HFFc6 (cell line): Measurements from ENCODE around the gene ETFB. TPM values are rescaled to one million over a fixed set of nuclear protein-coding genes. Genes with fewer than 3 reads are reported as not detected.

Experiments
- DNase-seq: peaks from one replicate; pipeline ENCODE4 v3.0.0-alpha.2; 2018
- H3K27ac Mint-ChIP-seq: 2 replicates; pipeline ENCODE4 v1.8.0; 2020; ENCODE audit warnings: mild to moderate bottlenecking, mixed read lengths
- H3K27me3 Mint-ChIP-seq: 2 replicates; pipeline ENCODE4 v1.8.0; 2021; ENCODE audit warnings: mild to moderate bottlenecking, moderate library complexity, mixed read lengths; ENCODE audit not compliant: insufficient read depth
- H3K36me3 Mint-ChIP-seq: 2 replicates; pipeline ENCODE4 v1.8.0; 2021; ENCODE audit warnings: low read depth, mixed read lengths
- H3K4me1 Mint-ChIP-seq: 2 replicates; pipeline ENCODE4 v1.8.0; 2020; ENCODE audit warnings: low read depth, mixed read lengths
- H3K4me3 Mint-ChIP-seq: 2 replicates; pipeline ENCODE4 v1.8.0; 2020; ENCODE audit warnings: mild to moderate bottlenecking, moderate library complexity, mixed read lengths
- H3K9me3 Mint-ChIP-seq: 2 replicates; pipeline ENCODE4 v1.8.0; 2020; ENCODE audit warnings: mild to moderate bottlenecking, mixed read lengths
- CTCF ChIP-seq: fragments of 200-600 bp; sonication (generic); IDR thresholded peaks from 2 replicates; pipeline ENCODE4 v1.5.0; 2021; ENCODE audit warnings: antibody characterized with exemption, mild to moderate bottlenecking
- total RNA-seq, 6 experiments: library from RNA; stranded (reverse); fragmentation: NEBNext Ultra II Directional; extraction: Animal tissue kit (Norgen Biotek cat#: 25700); gene quantifications; 2 replicates in 1 of 6; 3 replicates in 5 of 6; pipeline ENCODE4 v1.2.3, GENCODE V29; 2021

ETFB gene
- total RNA-seq, 6 experiments from 2014 or later: 109 to 157 (median 132) TPM

- Mint-ChIP-seq H3K4me3 (peak overlapping the region; percentile 91), H3K4me1 (peaks cover 23% of the 10 kb centered on the region), H3K27me3 (peaks cover 3% of the 10 kb centered on the region), H3K9me3 (no peaks in the 10 kb centered on the region), H3K36me3 (no peaks in the 10 kb centered on the region), H3K27ac (peak overlapping the region; percentile 95)
- no peak for TF ChIP-seq CTCF
- no peak for DNase-seq
These were observed 26.9 kb downstream of the ETFB start for GRCh38 chr19:51339313-51339686.

- Mint-ChIP-seq H3K36me3 (no peaks in the 10 kb centered on the region), H3K4me3 (peak overlapping the region; percentile 91), H3K4me1 (peaks cover 23% of the 10 kb centered on the region), H3K27ac (peak overlapping the region; percentile 95; the same call in 1 of the 2 replicates), H3K27me3 (peaks cover 3% of the 10 kb centered on the region), H3K9me3 (peaks cover 4% of the 10 kb centered on the region; the same call in 1 of the 2 replicates)
- peak; percentile 96 for TF ChIP-seq CTCF
- DNase-seq: peak; percentile 52
These were observed 27.4 kb downstream of the ETFB start for GRCh38 chr19:51338563-51339312.

DNA sequence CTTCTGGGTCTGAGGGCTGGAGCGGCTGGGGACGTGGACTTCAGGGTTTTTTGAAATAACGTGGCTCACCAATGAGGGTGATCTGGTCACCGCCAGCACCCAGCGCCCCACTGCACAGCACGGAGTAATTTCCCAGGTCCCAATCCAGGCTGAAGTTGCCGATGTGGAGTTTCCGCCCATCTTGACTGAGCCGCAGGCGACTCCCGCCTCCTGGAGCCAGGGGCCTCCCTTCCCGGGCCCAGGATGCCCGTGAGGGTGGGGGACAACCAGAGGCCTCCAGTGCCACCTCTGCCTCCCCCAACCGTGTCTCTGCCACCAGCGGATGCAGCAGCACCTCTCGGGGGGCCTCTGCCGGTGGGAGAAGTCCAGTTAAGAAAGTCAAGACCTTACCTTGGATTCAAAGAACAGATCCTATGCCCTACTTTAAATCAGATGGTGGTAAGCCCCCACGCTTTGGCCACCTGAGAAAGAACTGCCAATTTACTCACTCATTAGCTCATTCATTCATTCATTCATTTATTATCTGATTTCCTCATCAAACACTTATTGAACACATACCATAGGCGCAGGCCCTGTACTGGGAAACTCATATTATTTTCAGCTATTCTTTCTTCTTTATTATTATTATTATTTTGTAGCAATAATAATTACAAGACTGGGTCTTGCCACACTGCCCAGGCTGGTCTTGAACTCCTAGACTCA lies 28.2 kb downstream of the ETFB start:
- H3K36me3 Mint-ChIP-seq: no peaks in the 10 kb centered on the region
- DNase-seq: no peak
- no peak overlapping the region; the same call in 1 of the 2 replicates for H3K27ac Mint-ChIP-seq
- peaks cover 3% of the 10 kb centered on the region for H3K27me3 Mint-ChIP-seq
- H3K4me3 Mint-ChIP-seq: peak overlapping the region; percentile 91
- H3K4me1 Mint-ChIP-seq: peaks cover 21% of the 10 kb centered on the region
- H3K9me3 Mint-ChIP-seq: peaks cover 6% of the 10 kb centered on the region; the same call in 1 of the 2 replicates
- no peak for TF ChIP-seq CTCF

DNA sequence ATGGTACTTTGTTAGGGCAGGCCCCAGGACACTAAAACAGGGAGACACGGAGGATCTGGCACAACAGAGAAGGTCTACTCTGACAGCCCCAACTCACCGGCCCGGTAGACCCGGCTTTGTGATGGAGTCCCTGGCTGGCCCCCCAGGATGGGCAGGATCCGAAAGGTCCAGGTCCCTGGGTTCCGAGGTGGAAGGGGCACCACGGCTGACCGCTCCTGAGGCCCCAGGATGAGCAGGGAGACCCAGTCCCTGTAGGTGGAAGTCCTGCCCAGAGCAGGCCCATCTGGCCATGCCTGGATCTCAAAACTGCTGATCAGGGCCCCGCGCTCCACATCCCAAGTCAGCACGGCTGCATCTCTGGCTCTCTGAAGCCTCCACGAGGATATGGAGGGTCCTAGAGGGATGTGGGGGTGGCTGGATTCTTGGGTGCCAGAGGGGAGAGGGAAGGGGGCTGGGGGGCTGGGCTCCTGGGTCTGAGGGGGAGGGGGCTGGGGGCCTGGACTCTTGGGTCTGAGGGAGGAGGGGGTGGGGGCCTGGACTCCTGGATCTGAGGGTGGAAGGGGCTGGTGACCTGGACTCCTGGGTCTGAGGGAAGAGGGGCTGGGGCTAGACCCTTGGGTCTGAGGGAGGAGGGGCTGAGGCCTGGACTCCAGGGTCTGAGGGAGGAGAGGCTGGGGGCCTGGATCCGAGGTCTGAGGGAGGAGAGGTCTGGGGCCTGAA lies 28.9 kb downstream of the ETFB start:
- no peak for DNase-seq
- Mint-ChIP-seq H3K27ac (no peak overlapping the region), H3K27me3 (peaks cover 3% of the 10 kb centered on the region), H3K4me1 (peaks cover 15% of the 10 kb centered on the region), H3K9me3 (peaks cover 6% of the 10 kb centered on the region; the same call in 1 of the 2 replicates), H3K4me3 (no peak overlapping the region), H3K36me3 (no peaks in the 10 kb centered on the region)
- TF ChIP-seq CTCF: no peak

GRCh38 chr19:51333836-51334460 lies 32.2 kb downstream of the ETFB start:
- Mint-ChIP-seq H3K27me3 (no peaks in the 10 kb centered on the region; the same call in 1 of the 2 replicates), H3K4me3 (peak overlapping the region; percentile 26; the same call in 1 of the 2 replicates), H3K36me3 (peaks cover 12% of the 10 kb centered on the region), H3K27ac (no peak overlapping the region), H3K4me1 (peaks cover 4% of the 10 kb centered on the region; the same call in 1 of the 2 replicates), H3K9me3 (peaks cover 18% of the 10 kb centered on the region; the same call in 1 of the 2 replicates)
- TF ChIP-seq CTCF: no peak
- DNase-seq: no peak
